PFSK-1 (cell line): Measurements from ENCODE around the gene POLR3GL.

Experiments used
- POLR2AphosphoS5 ChIP-seq: IDR thresholded peaks from 2 replicates; pipeline ENCODE4 v1.6.1; 2012; ENCODE audit warnings: low read depth, mild to moderate bottlenecking, control low read depth, low read length, moderate library complexity
- TAF1 ChIP-seq: IDR thresholded peaks from 2 replicates; pipeline ENCODE4 v1.6.1; 2012; ENCODE audit warnings: low read length, control low read depth, borderline replicate concordance; ENCODE audit not compliant: insufficient read depth
- TF ChIP-seq, protein P1 (sequence below), 2 experiments: IDR thresholded peaks; 2 replicates each; pipeline versions ENCODE4 v1.6.1 to v1.8.0; 2011 to 2012; ENCODE audit warnings: low read depth in 2 of 2, low read length in 2 of 2, control low read depth in 1 of 2, inconsistent platforms in 1 of 2, mild to moderate bottlenecking in 1 of 2, moderate library complexity in 1 of 2; ENCODE audit not compliant: insufficient read depth in 1 of 2

DNA sequence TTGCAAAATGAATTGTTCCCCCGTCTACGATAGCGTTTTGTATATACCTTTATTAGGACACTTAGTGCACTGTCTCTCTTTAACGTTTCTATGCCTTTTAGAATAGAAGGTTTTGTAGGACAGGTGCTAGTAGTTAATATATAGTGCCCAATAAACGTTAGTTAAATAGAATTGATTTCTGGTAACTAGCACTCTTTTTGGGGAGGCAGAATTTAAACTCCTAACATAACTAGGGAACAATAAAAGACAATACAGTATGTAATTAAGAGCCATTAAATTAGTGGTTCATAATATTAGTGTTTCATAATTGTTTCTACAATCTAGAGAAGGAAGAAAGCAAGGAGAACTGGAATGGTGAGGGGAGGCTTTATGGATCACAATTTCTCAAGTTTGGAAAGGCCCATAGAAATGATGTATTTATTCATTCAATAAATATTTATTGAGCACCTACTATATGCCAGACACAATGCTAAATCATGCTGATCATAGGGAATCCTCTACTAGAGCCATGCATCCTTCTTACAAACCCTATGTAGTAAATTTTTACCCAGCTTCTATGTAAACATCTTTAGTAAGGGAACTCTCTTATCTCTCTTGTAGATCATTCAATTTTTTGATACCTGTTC lies 742 bp downstream of the POLR3GL start:
- TF ChIP-seq TAF1 (no peak), POLR2AphosphoS5 (no peak)
- TF ChIP-seq, protein P1, sequence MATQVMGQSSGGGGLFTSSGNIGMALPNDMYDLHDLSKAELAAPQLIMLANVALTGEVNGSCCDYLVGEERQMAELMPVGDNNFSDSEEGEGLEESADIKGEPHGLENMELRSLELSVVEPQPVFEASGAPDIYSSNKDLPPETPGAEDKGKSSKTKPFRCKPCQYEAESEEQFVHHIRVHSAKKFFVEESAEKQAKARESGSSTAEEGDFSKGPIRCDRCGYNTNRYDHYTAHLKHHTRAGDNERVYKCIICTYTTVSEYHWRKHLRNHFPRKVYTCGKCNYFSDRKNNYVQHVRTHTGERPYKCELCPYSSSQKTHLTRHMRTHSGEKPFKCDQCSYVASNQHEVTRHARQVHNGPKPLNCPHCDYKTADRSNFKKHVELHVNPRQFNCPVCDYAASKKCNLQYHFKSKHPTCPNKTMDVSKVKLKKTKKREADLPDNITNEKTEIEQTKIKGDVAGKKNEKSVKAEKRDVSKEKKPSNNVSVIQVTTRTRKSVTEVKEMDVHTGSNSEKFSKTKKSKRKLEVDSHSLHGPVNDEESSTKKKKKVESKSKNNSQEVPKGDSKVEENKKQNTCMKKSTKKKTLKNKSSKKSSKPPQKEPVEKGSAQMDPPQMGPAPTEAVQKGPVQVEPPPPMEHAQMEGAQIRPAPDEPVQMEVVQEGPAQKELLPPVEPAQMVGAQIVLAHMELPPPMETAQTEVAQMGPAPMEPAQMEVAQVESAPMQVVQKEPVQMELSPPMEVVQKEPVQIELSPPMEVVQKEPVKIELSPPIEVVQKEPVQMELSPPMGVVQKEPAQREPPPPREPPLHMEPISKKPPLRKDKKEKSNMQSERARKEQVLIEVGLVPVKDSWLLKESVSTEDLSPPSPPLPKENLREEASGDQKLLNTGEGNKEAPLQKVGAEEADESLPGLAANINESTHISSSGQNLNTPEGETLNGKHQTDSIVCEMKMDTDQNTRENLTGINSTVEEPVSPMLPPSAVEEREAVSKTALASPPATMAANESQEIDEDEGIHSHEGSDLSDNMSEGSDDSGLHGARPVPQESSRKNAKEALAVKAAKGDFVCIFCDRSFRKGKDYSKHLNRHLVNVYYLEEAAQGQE (IDR thresholded peaks at IDR 0.05; ENCODE audit: insufficient read depth in 1 of 2, low read depth in 2 of 2, low read length in 2 of 2) = no peak
